ENCODE measurements around the gene AP3S1.

The AP3S1 gene

DNA sequence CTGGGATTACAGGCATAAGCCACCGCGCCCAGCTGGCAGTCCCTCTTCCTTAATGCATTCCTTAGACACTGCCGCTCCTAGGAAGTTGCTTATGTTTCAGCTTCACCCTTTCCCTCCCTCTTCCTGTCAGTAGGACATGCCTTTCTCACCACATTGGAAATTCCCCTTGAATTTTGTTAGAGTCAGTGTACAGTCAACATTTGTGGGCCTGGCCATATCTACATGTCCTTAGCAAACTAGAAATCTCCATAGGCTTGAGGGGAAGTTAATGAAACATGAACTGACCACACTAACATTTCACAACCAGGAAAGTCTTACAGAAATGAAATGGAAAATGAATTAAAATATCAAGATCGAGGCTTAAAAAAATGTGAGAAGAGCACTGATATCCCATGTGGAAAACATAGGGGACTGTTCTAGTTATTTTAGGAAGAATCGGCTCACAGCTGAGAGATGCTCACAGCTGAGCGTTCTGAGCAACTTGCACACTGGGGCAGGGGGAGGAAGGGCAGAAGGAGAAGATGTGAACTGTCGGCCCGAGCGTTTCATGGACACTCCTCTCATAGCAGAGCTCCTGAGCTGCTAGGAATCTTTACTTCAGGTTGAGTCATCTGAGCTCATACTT, 99.4 kb downstream of the AP3S1 start:
- Histone ChIP-seq H3K36me3 (ENCODE audit: insufficient read depth, insufficient read length, low read length) (no peaks in the 10 kb centered on the region), H3K4me3 (ENCODE audit: insufficient read length, low read depth) (no peak overlapping the region), H3K27me3 (ENCODE audit: insufficient read depth, insufficient read length) (no peaks in the 10 kb centered on the region), H3K9ac (ENCODE audit: insufficient read length, low read depth) (no peak overlapping the region), H3K4me1 (ENCODE audit: insufficient read depth, insufficient read length) (no peaks in the 10 kb centered on the region), H3K9me3 (ENCODE audit: insufficient read depth, low read length) (no peaks in the 10 kb centered on the region)
- TF ChIP-seq YY1 (IDR thresholded peaks at IDR 0.05; ENCODE audit: insufficient read depth, insufficient read length) (no peak), ZNF274 (IDR thresholded peaks at IDR 0.05; ENCODE audit: low read depth, low read length) (no peak), SUZ12 (IDR thresholded peaks at IDR 0.05; ENCODE audit: extremely low read depth, insufficient read depth, insufficient read length) (no peak)
- no peak for DNase-seq (ENCODE audit: low read depth, low spot score)

DNA sequence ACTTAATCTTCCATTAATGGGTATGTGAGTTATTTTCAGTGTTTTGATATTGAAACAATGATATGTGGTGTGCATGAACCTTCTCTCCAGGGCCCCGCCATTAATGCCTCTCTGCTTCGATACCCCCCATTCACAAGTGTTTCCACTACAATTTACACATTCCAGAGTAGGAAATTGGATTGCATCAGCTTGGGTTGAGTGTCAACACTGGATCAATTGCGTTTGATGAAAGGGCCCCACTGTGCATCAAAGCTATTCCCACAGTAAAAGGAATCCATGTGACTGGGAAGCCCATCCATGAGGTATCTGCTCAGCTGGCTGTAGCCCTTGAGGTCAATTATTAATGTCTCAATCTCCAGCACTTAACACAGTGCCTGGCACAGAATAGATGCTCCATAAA, 102.8 kb downstream of the AP3S1 start:
- H3K9ac ChIP-seq (ENCODE audit: insufficient read length, low read depth), result no peak overlapping the region
- no peaks in the 10 kb centered on the region for H3K36me3 ChIP-seq (ENCODE audit: insufficient read depth, insufficient read length, low read length)
- H3K27me3 ChIP-seq (ENCODE audit: insufficient read depth, insufficient read length), result no peaks in the 10 kb centered on the region
- no peak for TF ChIP-seq ZNF274 (IDR thresholded peaks at IDR 0.05; ENCODE audit: low read depth, low read length)
- TF ChIP-seq SUZ12 (IDR thresholded peaks at IDR 0.05; ENCODE audit: extremely low read depth, insufficient read depth, insufficient read length), result no peak
- no peak for DNase-seq (ENCODE audit: low read depth, low spot score)
- no peaks in the 10 kb centered on the region for H3K9me3 ChIP-seq (ENCODE audit: insufficient read depth, low read length)
- no peaks in the 10 kb centered on the region for H3K4me1 ChIP-seq (ENCODE audit: insufficient read depth, insufficient read length)
- no peak overlapping the region for H3K4me3 ChIP-seq (ENCODE audit: insufficient read length, low read depth)

DNA sequence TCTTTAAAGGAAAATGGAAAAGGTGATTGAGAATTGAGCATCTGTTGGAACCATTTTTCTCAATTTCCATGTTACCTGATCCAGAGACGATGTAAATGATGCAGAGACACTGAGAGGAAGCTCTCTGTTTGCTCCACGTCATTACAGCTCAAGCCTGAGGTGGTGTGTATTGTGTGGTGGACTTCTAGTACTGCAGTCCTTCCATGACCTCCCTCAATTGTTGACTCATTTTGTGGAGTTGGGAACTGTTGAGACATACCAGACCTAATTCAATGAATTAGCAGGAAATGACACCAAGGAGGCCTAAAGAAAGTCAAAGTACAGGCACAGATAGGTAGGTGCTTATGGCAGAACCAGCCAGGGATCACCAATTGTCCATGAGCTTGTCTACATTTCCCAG, 104.9 kb downstream of the AP3S1 start:
- H3K9me3 ChIP-seq (ENCODE audit: insufficient read depth, low read length), result no peaks in the 10 kb centered on the region
- H3K27me3 ChIP-seq (ENCODE audit: insufficient read depth, insufficient read length), result no peaks in the 10 kb centered on the region
- no peaks in the 10 kb centered on the region for H3K4me1 ChIP-seq (ENCODE audit: insufficient read depth, insufficient read length)
- H3K4me3 ChIP-seq (ENCODE audit: insufficient read length, low read depth), result no peak overlapping the region
- no peak overlapping the region for H3K9ac ChIP-seq (ENCODE audit: insufficient read length, low read depth)
- TF ChIP-seq SUZ12 (IDR thresholded peaks at IDR 0.05; ENCODE audit: extremely low read depth, insufficient read depth, insufficient read length), result no peak
- no peak for TF ChIP-seq YY1 (IDR thresholded peaks at IDR 0.05; ENCODE audit: insufficient read depth, insufficient read length)
- no peak for TF ChIP-seq ZNF274 (IDR thresholded peaks at IDR 0.05; ENCODE audit: low read depth, low read length)
- no peak for DNase-seq (ENCODE audit: low read depth, low spot score)
- H3K36me3 ChIP-seq (ENCODE audit: insufficient read depth, insufficient read length, low read length), result no peaks in the 10 kb centered on the region

DNA sequence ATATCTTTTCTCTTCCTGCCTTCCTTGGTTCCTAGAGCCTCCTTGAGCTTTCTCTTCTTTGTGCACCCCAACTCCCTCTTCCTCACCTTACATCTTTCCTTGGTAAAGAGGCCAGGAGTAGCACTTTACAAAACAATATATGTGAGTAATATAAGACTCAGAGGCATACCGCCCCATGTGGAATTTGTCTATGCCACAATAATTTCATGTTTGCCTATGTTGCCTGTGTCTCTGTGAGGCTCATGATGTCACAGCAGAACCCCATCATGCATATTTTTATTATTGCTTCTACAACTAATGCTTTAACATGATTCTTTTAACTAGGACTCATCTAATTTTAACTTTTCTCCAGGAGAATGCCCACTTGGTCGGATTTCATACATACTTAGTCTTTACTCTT, 105.5 kb downstream of the AP3S1 start:
- TF ChIP-seq SUZ12 (IDR thresholded peaks at IDR 0.05; ENCODE audit: extremely low read depth, insufficient read depth, insufficient read length), result no peak
- no peak for TF ChIP-seq YY1 (IDR thresholded peaks at IDR 0.05; ENCODE audit: insufficient read depth, insufficient read length)
- no peak for TF ChIP-seq ZNF274 (IDR thresholded peaks at IDR 0.05; ENCODE audit: low read depth, low read length)
- DNase-seq (ENCODE audit: low read depth, low spot score), result no peak
- Histone ChIP-seq H3K27me3 (ENCODE audit: insufficient read depth, insufficient read length) (no peaks in the 10 kb centered on the region), H3K9ac (ENCODE audit: insufficient read length, low read depth) (no peak overlapping the region), H3K4me3 (ENCODE audit: insufficient read length, low read depth) (no peak overlapping the region), H3K4me1 (ENCODE audit: insufficient read depth, insufficient read length) (no peaks in the 10 kb centered on the region), H3K9me3 (ENCODE audit: insufficient read depth, low read length) (no peaks in the 10 kb centered on the region), H3K36me3 (ENCODE audit: insufficient read depth, insufficient read length, low read length) (no peaks in the 10 kb centered on the region)

DNA sequence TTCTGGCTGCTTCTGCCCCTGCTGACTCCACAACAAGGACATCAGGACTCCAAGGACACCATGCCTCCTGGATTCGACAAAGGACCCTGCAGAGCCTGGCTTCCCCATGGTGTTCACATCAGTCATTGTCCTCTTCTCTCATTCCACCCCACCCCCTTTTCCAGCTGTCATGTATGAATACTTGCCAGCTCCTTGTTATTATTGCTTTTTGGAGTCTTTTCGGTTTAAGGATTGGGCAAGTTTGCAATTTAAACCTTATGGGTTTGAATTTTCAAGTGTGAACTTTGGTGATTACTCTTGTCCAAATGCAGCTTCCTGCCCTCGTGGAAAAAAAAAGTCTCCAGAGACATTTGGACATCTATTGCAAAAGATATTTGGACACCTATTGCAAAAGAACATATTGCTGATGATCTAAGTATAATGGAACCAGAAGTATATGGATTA, 106.4 kb downstream of the AP3S1 start:
- no peaks in the 10 kb centered on the region for H3K9me3 ChIP-seq (ENCODE audit: insufficient read depth, low read length)
- H3K27me3 ChIP-seq (ENCODE audit: insufficient read depth, insufficient read length), result no peaks in the 10 kb centered on the region
- DNase-seq (ENCODE audit: low read depth, low spot score), result no peak
- no peak overlapping the region for H3K9ac ChIP-seq (ENCODE audit: insufficient read length, low read depth)
- TF ChIP-seq YY1 (IDR thresholded peaks at IDR 0.05; ENCODE audit: insufficient read depth, insufficient read length) (no peak), SUZ12 (IDR thresholded peaks at IDR 0.05; ENCODE audit: extremely low read depth, insufficient read depth, insufficient read length) (no peak), ZNF274 (IDR thresholded peaks at IDR 0.05; ENCODE audit: low read depth, low read length) (no peak)
- H3K4me1 ChIP-seq (ENCODE audit: insufficient read depth, insufficient read length), result no peaks in the 10 kb centered on the region
- H3K4me3 ChIP-seq (ENCODE audit: insufficient read length, low read depth), result no peak overlapping the region
- no peaks in the 10 kb centered on the region for H3K36me3 ChIP-seq (ENCODE audit: insufficient read depth, insufficient read length, low read length)

DNA sequence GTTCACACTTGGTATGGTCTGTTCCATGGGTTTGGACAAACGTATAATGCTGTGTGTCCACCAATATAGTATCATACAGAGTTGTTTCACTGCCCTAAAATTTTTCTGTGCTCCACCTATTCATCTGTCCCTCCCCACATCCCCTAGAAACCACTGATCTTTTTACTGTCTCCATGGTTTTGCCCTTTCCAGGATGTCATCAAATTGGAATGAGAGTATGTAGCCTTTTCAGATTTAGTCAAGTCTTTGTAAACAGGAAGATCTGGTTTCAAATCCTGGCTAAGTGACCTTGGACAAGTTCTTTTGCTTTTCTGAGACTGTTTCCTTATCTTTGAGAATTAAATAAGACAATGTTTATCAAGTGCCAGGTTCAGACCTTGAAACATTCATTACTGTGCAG, 107.4 kb downstream of the AP3S1 start:
- DNase-seq (ENCODE audit: low read depth, low spot score), result no peak
- Histone ChIP-seq H3K9me3 (ENCODE audit: insufficient read depth, low read length) (no peaks in the 10 kb centered on the region), H3K4me3 (ENCODE audit: insufficient read length, low read depth) (no peak overlapping the region), H3K27me3 (ENCODE audit: insufficient read depth, insufficient read length) (no peaks in the 10 kb centered on the region), H3K36me3 (ENCODE audit: insufficient read depth, insufficient read length, low read length) (no peaks in the 10 kb centered on the region), H3K4me1 (ENCODE audit: insufficient read depth, insufficient read length) (no peaks in the 10 kb centered on the region), H3K9ac (ENCODE audit: insufficient read length, low read depth) (no peak overlapping the region)
- no peak for TF ChIP-seq SUZ12 (IDR thresholded peaks at IDR 0.05; ENCODE audit: extremely low read depth, insufficient read depth, insufficient read length)
- TF ChIP-seq ZNF274 (IDR thresholded peaks at IDR 0.05; ENCODE audit: low read depth, low read length), result no peak
- no peak for TF ChIP-seq YY1 (IDR thresholded peaks at IDR 0.05; ENCODE audit: insufficient read depth, insufficient read length)

DNA sequence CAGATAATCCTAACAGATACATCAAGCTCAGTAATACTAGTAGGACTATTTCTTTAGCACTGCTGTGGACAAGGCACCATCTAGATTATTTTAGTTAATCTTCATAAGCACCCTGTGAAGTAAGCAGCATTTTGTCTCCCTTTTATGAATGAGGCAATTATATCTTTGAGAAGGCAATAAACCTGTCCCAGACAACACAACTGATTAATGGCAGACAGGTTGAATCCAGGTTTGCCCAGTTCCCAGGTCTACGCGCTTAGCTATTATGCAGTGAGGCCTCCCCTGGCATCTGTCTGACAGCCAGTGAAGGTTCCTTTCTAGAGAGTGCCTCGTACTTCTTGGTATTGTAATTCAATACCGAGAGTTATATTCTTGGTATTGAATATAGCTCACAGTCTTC, 110.9 kb downstream of the AP3S1 start:
- no peak for TF ChIP-seq SUZ12 (IDR thresholded peaks at IDR 0.05; ENCODE audit: extremely low read depth, insufficient read depth, insufficient read length)
- no peak for TF ChIP-seq ZNF274 (IDR thresholded peaks at IDR 0.05; ENCODE audit: low read depth, low read length)
- no peak for TF ChIP-seq YY1 (IDR thresholded peaks at IDR 0.05; ENCODE audit: insufficient read depth, insufficient read length)
- DNase-seq (ENCODE audit: low read depth, low spot score), result no peak
- H3K27me3 ChIP-seq (ENCODE audit: insufficient read depth, insufficient read length), result no peaks in the 10 kb centered on the region
- no peak overlapping the region for H3K9ac ChIP-seq (ENCODE audit: insufficient read length, low read depth)
- H3K4me3 ChIP-seq (ENCODE audit: insufficient read length, low read depth), result no peak overlapping the region
- H3K4me1 ChIP-seq (ENCODE audit: insufficient read depth, insufficient read length), result no peaks in the 10 kb centered on the region
- no peaks in the 10 kb centered on the region for H3K9me3 ChIP-seq (ENCODE audit: insufficient read depth, low read length)
- no peaks in the 10 kb centered on the region for H3K36me3 ChIP-seq (ENCODE audit: insufficient read depth, insufficient read length, low read length)
